ENCODE measurements around the gene CDAN1. TPM values are rescaled to one million over a fixed set of nuclear protein-coding genes. Genes with fewer than 3 reads are reported as not detected.

CDAN1 gene
- total RNA-seq, 1 donor from 2014 or later = 8.7 TPM

GRCh38 chr15:42711746-42712145 is 25.2 kb downstream of the CDAN1 start:
- Histone ChIP-seq H3K36me3 (ENCODE audit: control insufficient read depth, insufficient read depth, low read length) (no peaks in the 10 kb centered on the region), H3K27me3 (ENCODE audit: control insufficient read depth, insufficient read depth, low read length) (no peaks in the 10 kb centered on the region), H3K4me3 (ENCODE audit: low read depth, low read length) (no peak overlapping the region)
- DNase-seq (ENCODE audit: low read depth) = no peak
- no peak for FAIRE-seq
- TF ChIP-seq CTCF (IDR thresholded peaks at IDR 0.05; ENCODE audit: insufficient read depth, low read length, severe bottlenecking) = no peak

GRCh38 chr15:42710662-42711061 is 26.3 kb downstream of the CDAN1 start:
- Histone ChIP-seq H3K4me3 (ENCODE audit: low read depth, low read length) (no peak overlapping the region), H3K36me3 (ENCODE audit: control insufficient read depth, insufficient read depth, low read length) (no peaks in the 10 kb centered on the region), H3K27me3 (ENCODE audit: control insufficient read depth, insufficient read depth, low read length) (no peaks in the 10 kb centered on the region)
- DNase-seq (ENCODE audit: low read depth) (no peak), FAIRE-seq (no peak)
- no peak for TF ChIP-seq CTCF (IDR thresholded peaks at IDR 0.05; ENCODE audit: insufficient read depth, low read length, severe bottlenecking)

GRCh38 chr15:42707873-42708544 is 28.9 kb downstream of the CDAN1 start:
- H3K4me3 ChIP-seq (ENCODE audit: low read depth, low read length) = no peak overlapping the region
- DNase-seq (ENCODE audit: low read depth) = peak; percentile 37
- H3K27me3 ChIP-seq (ENCODE audit: control insufficient read depth, insufficient read depth, low read length) = no peaks in the 10 kb centered on the region
- no peak for TF ChIP-seq CTCF (IDR thresholded peaks at IDR 0.05; ENCODE audit: insufficient read depth, low read length, severe bottlenecking)
- H3K36me3 ChIP-seq (ENCODE audit: control insufficient read depth, insufficient read depth, low read length) = no peaks in the 10 kb centered on the region
- FAIRE-seq = no peak

- no peak overlapping the region for H3K4me3 ChIP-seq (ENCODE audit: low read depth, low read length)
- no peaks in the 10 kb centered on the region for H3K36me3 ChIP-seq (ENCODE audit: control insufficient read depth, insufficient read depth, low read length)
- FAIRE-seq (no peak), DNase-seq (ENCODE audit: low read depth) (peak; percentile 90)
- no peak for TF ChIP-seq CTCF (IDR thresholded peaks at IDR 0.05; ENCODE audit: insufficient read depth, low read length, severe bottlenecking)
- H3K27me3 ChIP-seq (ENCODE audit: control insufficient read depth, insufficient read depth, low read length) = no peaks in the 10 kb centered on the region
These were observed 29.9 kb downstream of the CDAN1 start for GRCh38 chr15:42707068-42707467.

- no peak for TF ChIP-seq CTCF (IDR thresholded peaks at IDR 0.05; ENCODE audit: insufficient read depth, low read length, severe bottlenecking)
- no peaks in the 10 kb centered on the region for H3K27me3 ChIP-seq (ENCODE audit: control insufficient read depth, insufficient read depth, low read length)
- FAIRE-seq (no peak), DNase-seq (ENCODE audit: low read depth) (no peak)
- H3K36me3 ChIP-seq (ENCODE audit: control insufficient read depth, insufficient read depth, low read length) = no peaks in the 10 kb centered on the region
- no peak overlapping the region for H3K4me3 ChIP-seq (ENCODE audit: low read depth, low read length)
These were observed 31.6 kb downstream of the CDAN1 start for GRCh38 chr15:42705336-42705735.

- no peak overlapping the region for H3K4me3 ChIP-seq (ENCODE audit: low read depth, low read length)
- peak; percentile 71 for DNase-seq (ENCODE audit: low read depth)
- peak; percentile 93 for TF ChIP-seq CTCF (IDR thresholded peaks at IDR 0.05; ENCODE audit: insufficient read depth, low read length, severe bottlenecking)
- FAIRE-seq = no peak
- H3K36me3 ChIP-seq (ENCODE audit: control insufficient read depth, insufficient read depth, low read length) = no peaks in the 10 kb centered on the region
- H3K27me3 ChIP-seq (ENCODE audit: control insufficient read depth, insufficient read depth, low read length) = no peaks in the 10 kb centered on the region
These were observed 32.4 kb downstream of the CDAN1 start for GRCh38 chr15:42704492-42704926.

All from bronchial epithelial cell (primary cell).